T-cell (primary cell): Measurements from ENCODE around the gene TBL1XR1. TPM values are rescaled to one million over a fixed set of nuclear protein-coding genes. Genes with fewer than 3 reads are reported as not detected.
A peak's percentile ranks its signal among the peaks of the same experiment; 100 is the strongest.
"Not testable (repeated sequence)": the region's sequence is repeated elsewhere in the genome, so short reads cannot be mapped to it uniquely, and the experiment has no call there.

Experiments
- ATAC-seq, 4 experiments: fragments of 200-7000 bp in 3 of 4; fragments of 150-1000 bp in 1 of 4; cut with Tn5 transposase; replicated peaks in 1 of 4; 1 replicate in 3 of 4; 2 replicates in 1 of 4; pipeline ENCODE4 v1.10.0; 2021; ENCODE audit warnings: moderate library complexity in 3 of 4, mild to moderate bottlenecking in 2 of 4, moderate number of reproducible peaks in 1 of 4
- CTCF ChIA-PET, 2 donors: fragments of 300-600 bp; sonication (Branson Sonifier 250); formaldehyde crosslinking; loops; one replicate each; lab custom pipeline; 2022; ENCODE audit warnings: antibody characterized with exemption in 2 of 2; lab: Charles Lee
- POLR2A ChIA-PET, 2 donors: fragments of 300-600 bp; sonication (Branson Sonifier 250); formaldehyde crosslinking; loops; one replicate each; lab custom pipeline; 2022; ENCODE audit warnings: antibody characterized with exemption in 2 of 2; lab: Charles Lee
- DNase-seq, 35 experiments: peaks; one replicate each; pipeline versions ENCODE4 v3.0.0 to v3.0.0-alpha.2; 2013 to 2023
- H3K27ac ChIP-seq: one replicate; pipeline ENCODE4 v1.5.1; 2013; ENCODE audit warnings: low read length
- H3K27me3 ChIP-seq, 2 experiments: replicated peaks in 1 of 2; 1 replicate in 1 of 2; 2 replicates in 1 of 2; pipeline versions ENCODE4 v1.6.1 to v1.7.0; 2013; ENCODE audit warnings: low read length in 1 of 2, mixed read lengths in 1 of 2; ENCODE audit not compliant: control insufficient read depth in 2 of 2, insufficient read depth in 2 of 2; ENCODE audit errors: extremely low read depth in 1 of 2
- H3K36me3 ChIP-seq, 2 donors: 1 replicate in 1 of 2; 2 replicates in 1 of 2; pipeline versions ENCODE4 v1.6.1 to v1.7.0; 2013; ENCODE audit warnings: low read length in 1 of 2; ENCODE audit not compliant: control insufficient read depth in 2 of 2, insufficient read depth in 1 of 2; ENCODE audit errors: extremely low read depth in 1 of 2
- H3K4me1 ChIP-seq, 2 experiments: 1 replicate in 1 of 2; 2 replicates in 1 of 2; pipeline versions ENCODE4 v1.6.1 to v1.7.0; 2013; ENCODE audit warnings: low read length in 2 of 2, mixed read lengths in 1 of 2; ENCODE audit not compliant: insufficient read depth in 2 of 2, control insufficient read depth in 1 of 2; ENCODE audit errors: extremely low read depth in 1 of 2
- H3K4me3 ChIP-seq, 2 donors: 1 replicate in 1 of 2; 2 replicates in 1 of 2; pipeline versions ENCODE4 v1.5.1 to v1.7.0; 2013; ENCODE audit warnings: mild to moderate bottlenecking in 2 of 2, low read length in 1 of 2, moderate library complexity in 1 of 2; ENCODE audit not compliant: control insufficient read depth in 1 of 2; ENCODE audit errors: extremely low read depth in 1 of 2
- H3K9me3 ChIP-seq: 2 replicates; pipeline ENCODE4 v1.7.0; 2013
- H3K27ac Mint-ChIP-seq, 2 donors: one replicate each; pipeline ENCODE4 v1.8.0; 2020 to 2021; ENCODE audit warnings: mild to moderate bottlenecking in 2 of 2, mixed read lengths in 2 of 2
- H3K27me3 Mint-ChIP-seq, 2 donors: one replicate each; pipeline ENCODE4 v1.8.0; 2021 to 2022; ENCODE audit warnings: mixed read lengths in 2 of 2
- H3K36me3 Mint-ChIP-seq: one replicate; pipeline ENCODE4 v1.8.0; 2021; ENCODE audit warnings: mixed read lengths
- H3K4me1 Mint-ChIP-seq, 3 donors: one replicate each; pipeline ENCODE4 v1.8.0; 2020 to 2022; ENCODE audit warnings: mixed read lengths in 3 of 3, mild to moderate bottlenecking in 1 of 3
- H3K4me3 Mint-ChIP-seq, 3 donors: one replicate each; pipeline ENCODE4 v1.8.0; 2020 to 2022; ENCODE audit warnings: mild to moderate bottlenecking in 3 of 3, mixed read lengths in 3 of 3, moderate library complexity in 3 of 3
- H3K9me3 Mint-ChIP-seq, 3 donors: one replicate each; pipeline ENCODE4 v1.8.0; 2020 to 2022; ENCODE audit warnings: mixed read lengths in 3 of 3
- WGBS: methylation state at CpG from one replicate; pipeline ENCODE4 v1.1.5; 2013; ENCODE audit warnings: missing lambda C conversion rate; ENCODE audit not compliant: insufficient coverage; 5-methylcytosine and 5-hydroxymethylcytosine counted together
- total RNA-seq, 35 experiments: library from RNA in 6 of 35; stranded (reverse) in 6 of 35; fragments of 120-200 nt in 1 of 35; gene quantifications; one replicate each; pipeline versions ENCODE4 v1.2.1 to v1.2.4 and lab custom pipeline; 2013 to 2026

TBL1XR1 gene
- total RNA-seq, 5 donors from 2014 or later (not counting 1 experiment from before 2014, with no cell fraction given) = 120 to 156 (median 140) TPM

DNA sequence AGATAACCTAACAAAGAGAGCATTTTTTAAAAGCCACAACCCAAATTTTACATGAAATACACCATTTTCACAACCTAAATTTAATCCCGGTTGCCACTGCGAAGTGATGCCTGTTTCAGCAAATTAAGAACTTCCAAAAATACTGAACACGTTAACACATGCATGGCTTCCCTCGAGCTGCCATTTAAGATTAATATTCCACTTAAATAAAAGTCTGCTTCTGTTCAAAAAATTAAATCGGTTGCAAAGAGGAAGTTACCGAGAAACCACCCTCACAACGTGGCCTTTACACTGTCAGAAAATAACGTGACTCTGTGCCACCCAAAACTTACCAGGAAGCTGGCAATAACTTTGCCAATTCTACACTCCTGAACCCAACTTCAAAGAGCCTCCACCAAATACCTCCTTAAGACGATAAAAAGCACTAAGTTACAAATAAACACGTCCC is 1.2 kb downstream of the TBL1XR1 start:
- ATAC-seq (peak; percentile 9 to 35 (median 20)), DNase-seq (peak in 24 of 35 experiments; percentile 8 to 67 (median 23))
- Histone ChIP-seq H3K27me3 (no peaks in the 10 kb centered on the region), H3K4me1 (peaks cover 37 to 43% of the 10 kb centered on the region in 2 experiments), H3K9me3 (no peaks in the 10 kb centered on the region), H3K27ac (peak overlapping the region; percentile 80), H3K4me3 (peak overlapping the region; percentile 88 to 91), H3K36me3 (no peaks in the 10 kb centered on the region)
- H3K9me3 Mint-ChIP-seq = no peaks in the 10 kb centered on the region
- WGBS = 0% methylated on average over 7 of the region's 10 CpGs
- peak overlapping the region; percentile 96 to 98 for H3K27ac Mint-ChIP-seq
- H3K4me3 Mint-ChIP-seq = peak overlapping the region; percentile 97
- POLR2A ChIA-PET = interaction anchor here (0.5 to 1.1 kb wide), 8 partner anchors 16 to 172 kb away, joined by 3 to 5 read pairs (median 4); no protein-coding TSS in a partner anchor
- H3K27me3 Mint-ChIP-seq = no peaks in the 10 kb centered on the region
- H3K4me1 Mint-ChIP-seq = peaks cover 67 to 71% (median 67%) of the 10 kb centered on the region in 3 donors
- CTCF ChIA-PET = interaction anchor here (0.7 to 3.2 kb wide), 5 partner anchors 50 to 1168 kb away, joined by 3 to 23 read pairs (median 4); no protein-coding TSS in a partner anchor
- H3K36me3 Mint-ChIP-seq = peaks cover 12% of the 10 kb centered on the region

DNA sequence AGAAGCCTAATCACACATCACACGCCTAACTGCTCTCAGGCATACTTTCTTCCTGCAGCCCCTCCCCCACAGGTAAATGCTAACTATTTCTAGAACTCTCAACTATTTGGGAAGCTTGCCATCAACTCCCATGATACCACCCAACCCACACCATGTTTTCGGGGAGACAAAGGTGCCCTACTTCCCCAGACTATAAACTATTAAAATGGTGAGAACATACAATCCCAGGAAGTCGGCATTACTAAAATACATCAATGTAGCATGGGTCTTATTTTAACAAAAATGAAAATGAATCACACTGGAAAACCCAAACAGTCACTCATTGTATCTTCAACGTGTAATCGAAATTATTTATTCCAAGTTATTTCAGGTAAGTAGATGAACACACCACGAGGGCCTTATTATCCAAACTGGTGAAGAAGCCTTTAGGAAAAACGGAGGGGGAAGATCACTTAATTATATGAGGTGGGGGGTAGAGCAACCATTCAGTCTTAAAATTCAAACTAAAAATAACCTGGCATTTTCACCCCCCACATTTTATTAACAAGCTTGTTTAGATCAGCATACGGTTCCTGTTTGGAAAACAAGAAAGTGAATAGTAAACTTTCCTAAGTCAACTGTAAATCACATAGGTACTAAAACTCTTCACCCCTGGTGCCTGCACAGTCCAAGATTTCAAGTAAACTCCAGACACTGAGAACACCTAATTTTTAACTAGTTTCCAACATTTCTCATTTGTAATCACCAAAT is 1.9 kb downstream of the TBL1XR1 start:
- ChIA-PET CTCF (interaction anchor here (1.3 to 3.2 kb wide), 3 partner anchors 15 to 165 kb away, joined by 3 to 23 read pairs (median 3); no protein-coding TSS in a partner anchor), POLR2A (interaction anchor here (0.6 to 1.1 kb wide), 5 partner anchors 15 to 173 kb away, joined by 3 to 5 read pairs (median 4); no protein-coding TSS in a partner anchor)
- ATAC-seq = no peak
- Mint-ChIP-seq H3K4me3 (peak overlapping the region; percentile 97), H3K36me3 (peaks cover 12% of the 10 kb centered on the region), H3K27me3 (no peaks in the 10 kb centered on the region), H3K9me3 (no peaks in the 10 kb centered on the region), H3K4me1 (peaks cover 68 to 73% (median 73%) of the 10 kb centered on the region in 3 donors), H3K27ac (peak overlapping the region; percentile 96 to 98)
- peak overlapping the region; percentile 80 for H3K27ac ChIP-seq
- H3K4me1 ChIP-seq = peaks cover 41% of the 10 kb centered on the region in 2 experiments
- peak in 4 of 35 experiments; percentile 12 to 40 (median 15) for DNase-seq
- WGBS = 0% methylated on average over 1 of the region's 8 CpGs
- peak overlapping the region; percentile 88 to 91 for H3K4me3 ChIP-seq
- H3K9me3 ChIP-seq = no peaks in the 10 kb centered on the region
- H3K36me3 ChIP-seq = no peaks in the 10 kb centered on the region
- no peaks in the 10 kb centered on the region for H3K27me3 ChIP-seq

GRCh38 chr3:177194299-177194698 is 3.0 kb downstream of the TBL1XR1 start:
- Mint-ChIP-seq H3K9me3 (no peaks in the 10 kb centered on the region), H3K27me3 (no peaks in the 10 kb centered on the region), H3K4me1 (peaks cover 66 to 72% (median 70%) of the 10 kb centered on the region in 3 donors), H3K4me3 (peak overlapping the region; percentile 97), H3K27ac (peak overlapping the region; percentile 96 to 98), H3K36me3 (peaks cover 12% of the 10 kb centered on the region)
- Histone ChIP-seq H3K36me3 (no peaks in the 10 kb centered on the region), H3K27ac (peak overlapping the region; percentile 8), H3K4me3 (peak overlapping the region; percentile 88 to 91), H3K9me3 (no peaks in the 10 kb centered on the region), H3K4me1 (peaks cover 37% of the 10 kb centered on the region in 2 experiments), H3K27me3 (no peaks in the 10 kb centered on the region)
- CTCF ChIA-PET = interaction anchor here in 1 of 2 donors (0.5 to 1.3 kb wide), 2 partner anchors 13 to 89 kb away, joined by 3 to 4 read pairs; no protein-coding TSS in a partner anchor
- ATAC-seq = no peak
- no peak for DNase-seq
- POLR2A ChIA-PET = no interaction called here
- no CpG with 5 or more reads among the region's 1 CpG for WGBS

DNA sequence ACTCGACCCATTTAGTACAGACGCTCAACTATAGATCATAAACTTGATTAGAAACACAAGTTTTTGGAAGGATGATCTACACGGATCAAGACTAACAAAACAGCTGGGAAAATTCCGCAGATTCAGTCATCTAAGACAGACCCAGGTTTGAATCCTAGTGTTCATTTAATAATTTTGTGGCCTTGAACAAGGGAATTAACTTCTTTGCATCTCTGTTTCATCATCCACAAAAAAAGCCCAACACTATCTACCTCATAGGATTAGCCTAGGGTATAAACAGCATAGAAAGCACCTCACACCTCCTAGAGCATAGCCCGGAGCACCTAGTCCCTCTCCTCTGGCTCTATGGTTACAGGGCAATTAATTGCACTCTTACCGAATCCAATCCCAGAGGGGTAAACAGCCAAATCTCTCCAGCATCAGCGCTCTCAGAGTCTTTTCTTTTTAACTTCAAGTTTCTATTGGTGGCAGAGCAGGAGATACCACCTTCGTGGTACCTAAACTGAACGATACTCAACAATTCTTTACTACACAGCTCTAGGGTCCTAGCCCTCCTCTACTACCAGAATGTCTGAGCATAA is 3.5 kb downstream of the TBL1XR1 start:
- Mint-ChIP-seq H3K27ac (peak overlapping the region; percentile 96 to 98), H3K4me1 (peaks cover 60 to 67% (median 66%) of the 10 kb centered on the region in 3 donors), H3K4me3 (peak overlapping the region; percentile 97), H3K27me3 (no peaks in the 10 kb centered on the region), H3K36me3 (peaks cover 12% of the 10 kb centered on the region), H3K9me3 (no peaks in the 10 kb centered on the region)
- DNase-seq = no peak
- H3K4me1 ChIP-seq = peaks cover 32 to 34% of the 10 kb centered on the region in 2 experiments
- H3K4me3 ChIP-seq = no peak overlapping the region
- H3K36me3 ChIP-seq = no peaks in the 10 kb centered on the region
- WGBS = 32% methylated on average over 2 of the region's 9 CpGs
- H3K27ac ChIP-seq = peak overlapping the region; percentile 8
- ATAC-seq = no peak
- H3K9me3 ChIP-seq = no peaks in the 10 kb centered on the region
- POLR2A ChIA-PET = no interaction called here
- CTCF ChIA-PET = interaction anchor here in 1 of 2 donors (1.0 kb wide), 1 partner anchor 166 kb away, joined by 4 read pairs; no protein-coding TSS in a partner anchor
- no peaks in the 10 kb centered on the region for H3K27me3 ChIP-seq

- H3K4me1 Mint-ChIP-seq = peaks cover 61 to 66% (median 66%) of the 10 kb centered on the region in 3 donors
- POLR2A ChIA-PET, H3K9me3 ChIP-seq, H3K9me3 Mint-ChIP-seq, H3K27me3 ChIP-seq, ATAC-seq, H3K27me3 Mint-ChIP-seq, H3K36me3 ChIP-seq, H3K4me3 ChIP-seq, H3K27ac ChIP-seq, DNase-seq: not testable (repeated sequence)
- peak overlapping the region; percentile 97 for H3K4me3 Mint-ChIP-seq
- H3K4me1 ChIP-seq = peaks cover 28 to 33% of the 10 kb centered on the region in 2 experiments
- peaks cover 12% of the 10 kb centered on the region for H3K36me3 Mint-ChIP-seq
- H3K27ac Mint-ChIP-seq = peak overlapping the region; percentile 96 to 98
- CTCF ChIA-PET = interaction anchor here (0.8 to 1.4 kb wide), 3 partner anchors 167 to 168 kb away, joined by 3 to 4 read pairs (median 4); no protein-coding TSS in a partner anchor
- 89% methylated on average over 5 of the region's 12 CpGs for WGBS
These were observed 4.0 kb downstream of the TBL1XR1 start for GRCh38 chr3:177193275-177193674.
